ENCODE measurements around the gene GALNT4. TPM values are rescaled to one million over a fixed set of nuclear protein-coding genes. Genes with fewer than 3 reads are reported as not detected.

Gene GALNT4
- total RNA-seq, 1 donor from 2014 or later = 6.9 TPM

- no peak overlapping the region for H3K27ac Mint-ChIP-seq
- peaks cover 23% of the 10 kb centered on the region for H3K36me3 Mint-ChIP-seq (ENCODE audit: low read depth)
- peaks cover 16% of the 10 kb centered on the region for H3K4me1 Mint-ChIP-seq
- no peak overlapping the region for H3K4me3 Mint-ChIP-seq
- intact Hi-C loops (cut with micrococcal nuclease) = no loop called here
- DNase-seq = no peak
- no peaks in the 10 kb centered on the region for H3K9me3 Mint-ChIP-seq
- H3K27me3 Mint-ChIP-seq = no peaks in the 10 kb centered on the region
These were observed 27.6 kb downstream of the GALNT4 start for GRCh38 chr12:89497005-89497404.

DNA sequence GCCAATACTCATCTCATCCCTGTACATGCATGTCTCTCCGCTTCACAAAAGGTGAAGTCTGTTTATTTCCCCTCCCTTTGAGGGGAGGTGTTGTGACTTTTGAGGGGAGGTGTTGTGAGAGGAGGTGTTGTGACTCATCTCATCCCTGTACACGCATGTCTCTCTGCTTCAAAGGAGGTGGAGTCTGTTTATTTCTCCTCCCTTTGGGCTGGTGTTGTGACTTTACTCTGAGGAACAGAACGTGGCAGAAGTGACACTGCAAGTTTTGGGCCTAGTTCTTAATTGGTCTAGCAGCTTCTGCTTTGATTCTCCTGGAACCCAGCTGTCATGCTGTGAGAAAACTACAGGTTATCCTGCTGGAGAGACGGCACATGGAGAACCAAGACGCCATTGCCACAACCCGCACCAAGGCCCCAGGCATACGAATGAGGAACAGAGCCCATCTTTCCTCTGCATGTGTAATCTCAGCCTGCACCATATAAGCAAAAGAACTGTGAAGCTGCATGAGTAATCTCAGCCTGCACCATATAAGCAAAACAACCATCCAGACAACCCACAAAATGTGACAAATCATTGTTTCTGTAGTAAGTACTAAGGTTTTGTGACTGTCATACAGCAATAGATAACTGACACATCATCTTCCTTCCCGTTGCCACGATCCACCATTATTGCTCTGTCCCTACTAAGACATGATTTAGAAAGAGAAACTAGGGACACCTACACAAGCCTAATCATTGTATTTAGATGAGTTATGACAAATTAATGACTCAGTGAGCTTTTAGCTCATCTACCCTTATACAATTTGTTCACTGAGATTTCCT, 30.0 kb downstream of the GALNT4 start:
- intact Hi-C loops (cut with micrococcal nuclease) = loop anchor here (1.0 kb wide), 7 partner anchors 22 to 475 kb away; partner anchors contain the start of genes DUSP6 and GALNT4
- peak overlapping the region; percentile 96 for H3K27ac Mint-ChIP-seq
- H3K4me1 Mint-ChIP-seq = peaks cover 14% of the 10 kb centered on the region
- H3K4me3 Mint-ChIP-seq = peak overlapping the region; percentile 44
- H3K27me3 Mint-ChIP-seq = no peaks in the 10 kb centered on the region
- no peaks in the 10 kb centered on the region for H3K9me3 Mint-ChIP-seq
- H3K36me3 Mint-ChIP-seq (ENCODE audit: low read depth) = peaks cover 34% of the 10 kb centered on the region
- DNase-seq = peak; percentile 72

- DNase-seq = no peak
- Mint-ChIP-seq H3K36me3 (ENCODE audit: low read depth) (peaks cover 37% of the 10 kb centered on the region), H3K4me3 (no peak overlapping the region), H3K27me3 (no peaks in the 10 kb centered on the region), H3K27ac (peak overlapping the region; percentile 96), H3K4me1 (peaks cover 14% of the 10 kb centered on the region), H3K9me3 (no peaks in the 10 kb centered on the region)
- intact Hi-C loops (cut with micrococcal nuclease) = loop anchor here (1.0 kb wide), 3 partner anchors 21 to 268 kb away; partner anchors contain the start of gene DUSP6
These were observed 30.8 kb downstream of the GALNT4 start for GRCh38 chr12:89493670-89494302.

- Mint-ChIP-seq H3K36me3 (ENCODE audit: low read depth) (peaks cover 37% of the 10 kb centered on the region), H3K27ac (no peak overlapping the region), H3K4me3 (no peak overlapping the region), H3K27me3 (no peaks in the 10 kb centered on the region), H3K4me1 (peaks cover 14% of the 10 kb centered on the region), H3K9me3 (no peaks in the 10 kb centered on the region)
- DNase-seq = no peak
- intact Hi-C loops (cut with micrococcal nuclease) = no loop called here
These were observed 31.7 kb downstream of the GALNT4 start for GRCh38 chr12:89492883-89493282.

DNA sequence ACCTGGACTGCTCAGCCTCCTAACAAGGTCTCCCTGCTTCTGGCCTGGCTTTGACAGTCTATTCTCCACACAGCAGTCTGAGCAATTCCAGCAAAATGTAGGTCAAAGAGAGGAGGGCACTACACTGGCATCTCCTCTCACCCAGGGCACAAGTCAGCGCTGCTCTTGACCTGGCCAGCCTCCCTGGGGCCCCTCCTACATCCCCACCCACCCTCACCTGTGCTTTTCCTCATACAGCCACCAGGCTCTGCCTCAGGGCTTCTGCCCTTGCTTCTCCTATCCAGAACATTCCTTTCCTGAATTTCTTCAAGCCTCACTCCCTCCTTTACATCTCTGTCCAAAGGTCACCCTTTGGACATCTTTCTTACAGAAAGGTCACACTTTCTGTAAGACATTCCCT, 33.7 kb downstream of the GALNT4 start:
- no peak overlapping the region for H3K4me3 Mint-ChIP-seq
- peaks cover 17% of the 10 kb centered on the region for H3K4me1 Mint-ChIP-seq
- no peak for DNase-seq
- H3K27me3 Mint-ChIP-seq = no peaks in the 10 kb centered on the region
- peaks cover 47% of the 10 kb centered on the region for H3K36me3 Mint-ChIP-seq (ENCODE audit: low read depth)
- intact Hi-C loops (cut with micrococcal nuclease) = no loop called here
- no peak overlapping the region for H3K27ac Mint-ChIP-seq
- no peaks in the 10 kb centered on the region for H3K9me3 Mint-ChIP-seq

GRCh38 chr12:89486264-89486663, 38.3 kb downstream of the GALNT4 start:
- DNase-seq = no peak
- Mint-ChIP-seq H3K27ac (no peak overlapping the region), H3K4me3 (no peak overlapping the region), H3K36me3 (ENCODE audit: low read depth) (peaks cover 44% of the 10 kb centered on the region), H3K27me3 (no peaks in the 10 kb centered on the region), H3K9me3 (no peaks in the 10 kb centered on the region), H3K4me1 (peaks cover 3% of the 10 kb centered on the region)
- intact Hi-C loops (cut with micrococcal nuclease) = no loop called here

DNA sequence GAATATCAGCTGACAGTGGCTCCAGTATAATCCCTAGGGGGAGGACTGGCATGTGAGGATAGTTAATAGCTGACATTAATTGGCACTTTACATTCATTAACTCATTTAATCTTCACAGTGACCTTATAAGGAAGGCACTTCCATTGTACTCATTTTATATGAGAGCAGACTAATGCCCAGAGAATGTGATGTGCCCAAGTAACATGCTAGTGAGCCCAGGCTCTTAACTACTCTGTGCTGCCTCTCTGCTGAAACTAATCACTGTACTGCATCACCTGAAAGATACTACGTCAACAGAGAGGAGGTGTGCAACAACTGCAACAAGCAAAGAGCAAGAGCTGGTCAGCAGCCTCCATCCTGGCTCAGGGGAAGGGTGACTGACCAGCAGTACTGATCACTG, 40.1 kb downstream of the GALNT4 start:
- H3K27me3 Mint-ChIP-seq = no peaks in the 10 kb centered on the region
- H3K36me3 Mint-ChIP-seq (ENCODE audit: low read depth) = peaks cover 35% of the 10 kb centered on the region
- no peak overlapping the region for H3K4me3 Mint-ChIP-seq
- H3K9me3 Mint-ChIP-seq = no peaks in the 10 kb centered on the region
- intact Hi-C loops (cut with micrococcal nuclease) = no loop called here
- H3K4me1 Mint-ChIP-seq = peaks cover 3% of the 10 kb centered on the region
- no peak overlapping the region for H3K27ac Mint-ChIP-seq
- DNase-seq = no peak

DNA sequence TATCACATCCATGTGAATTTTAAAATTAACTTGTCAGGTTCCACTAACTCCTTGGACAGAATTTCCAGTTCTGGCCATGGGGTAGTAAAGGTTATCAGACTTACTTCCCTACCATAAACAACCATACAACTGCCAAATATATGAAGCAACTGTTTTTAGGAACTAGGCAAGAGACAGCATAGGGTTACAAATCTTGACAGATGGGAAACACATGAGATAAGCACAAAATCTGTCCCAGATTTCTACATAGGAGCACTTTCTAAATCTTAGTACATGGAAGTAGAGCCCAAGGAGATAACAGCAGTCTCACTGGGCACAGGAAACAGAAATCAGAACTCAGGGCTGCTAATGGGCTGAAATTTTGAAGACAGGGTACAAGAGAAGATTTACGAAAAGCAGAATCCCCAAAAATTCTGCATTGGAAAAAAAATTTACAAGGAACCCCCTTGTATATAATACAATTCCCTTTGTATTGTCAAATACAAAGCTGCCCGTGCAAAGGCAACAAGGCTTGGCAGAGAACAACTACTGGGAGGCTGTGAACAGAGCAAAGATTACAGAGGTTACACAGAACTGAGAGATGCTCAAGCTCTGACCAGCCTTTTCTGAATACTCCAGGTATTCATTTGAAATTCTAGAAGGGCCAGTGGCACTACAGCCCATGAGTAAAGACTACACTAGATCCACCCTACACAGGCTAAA, 43.2 kb downstream of the GALNT4 start:
- no peaks in the 10 kb centered on the region for H3K9me3 Mint-ChIP-seq
- no peak overlapping the region for H3K4me3 Mint-ChIP-seq
- H3K4me1 Mint-ChIP-seq = peaks cover 13% of the 10 kb centered on the region
- peaks cover 23% of the 10 kb centered on the region for H3K36me3 Mint-ChIP-seq (ENCODE audit: low read depth)
- intact Hi-C loops (cut with micrococcal nuclease) = no loop called here
- no peaks in the 10 kb centered on the region for H3K27me3 Mint-ChIP-seq
- no peak for DNase-seq
- no peak overlapping the region for H3K27ac Mint-ChIP-seq

DNA sequence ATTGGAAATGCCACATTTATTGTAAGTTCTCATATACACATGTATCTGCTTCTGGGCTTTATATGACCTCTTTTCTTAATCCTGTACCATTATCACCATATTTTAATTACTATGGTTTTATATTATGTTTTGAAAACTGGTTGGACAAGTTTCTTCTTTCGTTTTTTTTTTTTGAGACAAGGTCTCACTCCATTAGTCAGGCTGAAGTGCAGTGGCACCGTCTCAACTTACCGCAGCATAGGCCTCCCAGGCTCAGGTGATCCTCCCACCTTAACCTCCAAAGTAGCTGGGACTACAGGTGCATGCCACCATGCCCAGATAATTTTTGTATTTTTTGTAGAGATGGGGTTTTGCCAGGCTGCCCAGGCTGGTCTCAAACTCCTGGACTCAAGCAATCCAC, 44.6 kb downstream of the GALNT4 start:
- DNase-seq = no peak
- Mint-ChIP-seq H3K4me3 (no peak overlapping the region), H3K4me1 (peaks cover 11% of the 10 kb centered on the region), H3K36me3 (ENCODE audit: low read depth) (peaks cover 16% of the 10 kb centered on the region), H3K27me3 (no peaks in the 10 kb centered on the region), H3K9me3 (no peaks in the 10 kb centered on the region), H3K27ac (no peak overlapping the region)
- intact Hi-C loops (cut with micrococcal nuclease) = no loop called here

- no peak for DNase-seq
- Mint-ChIP-seq H3K4me3 (no peak overlapping the region), H3K9me3 (no peaks in the 10 kb centered on the region), H3K27ac (no peak overlapping the region), H3K36me3 (ENCODE audit: low read depth) (peaks cover 10% of the 10 kb centered on the region), H3K4me1 (peaks cover 20% of the 10 kb centered on the region), H3K27me3 (no peaks in the 10 kb centered on the region)
- intact Hi-C loops (cut with micrococcal nuclease) = no loop called here
These were observed 46.8 kb downstream of the GALNT4 start for GRCh38 chr12:89477633-89478279.

GRCh38 chr12:89476904-89477595, 47.5 kb downstream of the GALNT4 start:
- Mint-ChIP-seq H3K27me3 (no peaks in the 10 kb centered on the region), H3K9me3 (no peaks in the 10 kb centered on the region), H3K4me3 (no peak overlapping the region), H3K4me1 (peaks cover 27% of the 10 kb centered on the region), H3K27ac (no peak overlapping the region), H3K36me3 (ENCODE audit: low read depth) (peaks cover 11% of the 10 kb centered on the region)
- DNase-seq = peak; percentile 35
- intact Hi-C loops (cut with micrococcal nuclease) = no loop called here

- Mint-ChIP-seq H3K27me3 (no peaks in the 10 kb centered on the region), H3K4me1 (peaks cover 33% of the 10 kb centered on the region), H3K9me3 (no peaks in the 10 kb centered on the region), H3K27ac (no peak overlapping the region), H3K4me3 (no peak overlapping the region), H3K36me3 (ENCODE audit: low read depth) (peaks cover 11% of the 10 kb centered on the region)
- intact Hi-C loops (cut with micrococcal nuclease) = no loop called here
- DNase-seq = peak; percentile 46
These were observed 48.4 kb downstream of the GALNT4 start for GRCh38 chr12:89476232-89476631.

Data from activated CD4-positive, alpha-beta T cell treated with anti-CD3 and anti-CD28 coated beads, Interleukin-2, amount 10 ng/mL, durations not matched to agents 24 days and 14 days (primary cell).